SK-N-SH treated with all-trans-retinoic acid at 6 μM for 48 hours (cell line): ENCODE measurements around the gene ERC1.

Source experiments
- ARNTL ChIP-seq: fragments of 450-650 bp; formaldehyde crosslinking; IDR thresholded peaks from 2 replicates; pipeline ENCODE4 v1.5.0; 2020; ENCODE audit warnings: low read depth, mild to moderate bottlenecking, moderate library complexity, borderline replicate concordance
- CSDC2 ChIP-seq: fragments of 250-450 bp; sonication (Bioruptor Pico); IDR thresholded peaks from 2 replicates; pipeline ENCODE4 v1.5.0; 2020; ENCODE audit warnings: mild to moderate bottlenecking, moderate library complexity
- GLIS3 ChIP-seq: fragments of 250-450 bp; sonication (Bioruptor Pico); IDR thresholded peaks from 2 replicates; pipeline ENCODE4 v1.5.0; 2020; ENCODE audit warnings: mild to moderate bottlenecking, moderate library complexity
- OSR1 ChIP-seq: fragments of 250-450 bp; sonication (Bioruptor Pico); IDR thresholded peaks from 2 replicates; pipeline ENCODE4 v1.8.0; 2022; ENCODE audit warnings: moderate library complexity, mild to moderate bottlenecking, inconsistent platforms
- RARB ChIP-seq: fragments of 250-450 bp; sonication (Bioruptor Pico); IDR thresholded peaks from 2 replicates; pipeline ENCODE4 v1.8.0; 2021; ENCODE audit warnings: mild to moderate bottlenecking, moderate library complexity
- TCF4 ChIP-seq: fragments of 250-450 bp; sonication (Bioruptor Pico); IDR thresholded peaks from 2 replicates; pipeline ENCODE4 v1.8.0; 2021; ENCODE audit warnings: mild to moderate bottlenecking, moderate library complexity, borderline replicate concordance
- TOX ChIP-seq: fragments of 250-450 bp; sonication (Bioruptor Pico); IDR thresholded peaks from 2 replicates; pipeline ENCODE4 v1.8.0; 2021; ENCODE audit warnings: mild to moderate bottlenecking, moderate library complexity, borderline replicate concordance
- ZC3H10 ChIP-seq: fragments of 250-450 bp; sonication (Bioruptor Pico); IDR thresholded peaks from 2 replicates; pipeline ENCODE4 v1.5.1; 2021; ENCODE audit warnings: mild to moderate bottlenecking, moderate library complexity
- ZFP30 ChIP-seq: fragments of 450-650 bp; formaldehyde crosslinking; IDR thresholded peaks from 2 replicates; pipeline ENCODE4 v1.5.0; 2022; ENCODE audit warnings: mild to moderate bottlenecking, moderate library complexity
- ZNF70 ChIP-seq: fragments of 450-650 bp; formaldehyde crosslinking; IDR thresholded peaks from 2 replicates; pipeline ENCODE4 v1.5.0; 2020; ENCODE audit warnings: mild to moderate bottlenecking, moderate library complexity
- ZNF8 ChIP-seq: fragments of 450-650 bp; formaldehyde crosslinking; IDR thresholded peaks from 2 replicates; pipeline ENCODE4 v1.5.0; 2020; ENCODE audit warnings: mild to moderate bottlenecking, moderate library complexity
- TF ChIP-seq, protein P1 (sequence below): fragments of 250-450 bp; sonication (Bioruptor Pico); IDR thresholded peaks from 2 replicates; pipeline ENCODE4 v1.8.0; 2020; ENCODE audit warnings: mild to moderate bottlenecking, moderate library complexity, borderline replicate concordance
- TF ChIP-seq, protein P2 (sequence below): fragments of 250-450 bp; sonication (Bioruptor Pico); IDR thresholded peaks from 2 replicates; pipeline ENCODE4 v1.5.1; 2020; ENCODE audit warnings: low read depth, mild to moderate bottlenecking, moderate library complexity
- TF ChIP-seq, protein P3 (sequence below): fragments of 250-450 bp; sonication (Bioruptor Pico); IDR thresholded peaks from 2 replicates; pipeline ENCODE4 v1.5.0; 2020; ENCODE audit warnings: mild to moderate bottlenecking, moderate library complexity

DNA sequence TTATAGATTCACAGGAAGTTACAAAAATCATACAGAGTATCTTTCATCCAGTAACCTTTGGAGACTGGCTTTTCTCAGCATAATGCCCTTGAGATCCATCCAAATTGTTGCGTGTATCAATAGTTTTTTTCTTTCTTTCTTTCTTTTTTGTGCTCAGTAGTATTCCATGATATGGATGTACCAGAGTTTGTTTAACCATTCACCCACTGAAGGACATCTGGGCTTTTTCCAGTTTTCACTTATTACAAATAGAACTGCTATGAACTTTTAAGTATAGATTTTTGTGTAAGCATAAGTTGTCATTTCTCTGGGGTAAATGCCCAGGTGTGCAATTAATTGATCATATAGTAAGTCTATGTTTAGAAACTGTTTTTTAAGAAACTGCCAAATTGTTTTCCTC is 524.0 kb downstream of the ERC1 start:
- no peak for TF ChIP-seq RARB (CRISPR knock-in tag)
- no peak for TF ChIP-seq CSDC2 (CRISPR knock-in tag)
- TF ChIP-seq TCF4 (CRISPR knock-in tag), result no peak
- TF ChIP-seq OSR1, result no peak
- TF ChIP-seq, protein P1, sequence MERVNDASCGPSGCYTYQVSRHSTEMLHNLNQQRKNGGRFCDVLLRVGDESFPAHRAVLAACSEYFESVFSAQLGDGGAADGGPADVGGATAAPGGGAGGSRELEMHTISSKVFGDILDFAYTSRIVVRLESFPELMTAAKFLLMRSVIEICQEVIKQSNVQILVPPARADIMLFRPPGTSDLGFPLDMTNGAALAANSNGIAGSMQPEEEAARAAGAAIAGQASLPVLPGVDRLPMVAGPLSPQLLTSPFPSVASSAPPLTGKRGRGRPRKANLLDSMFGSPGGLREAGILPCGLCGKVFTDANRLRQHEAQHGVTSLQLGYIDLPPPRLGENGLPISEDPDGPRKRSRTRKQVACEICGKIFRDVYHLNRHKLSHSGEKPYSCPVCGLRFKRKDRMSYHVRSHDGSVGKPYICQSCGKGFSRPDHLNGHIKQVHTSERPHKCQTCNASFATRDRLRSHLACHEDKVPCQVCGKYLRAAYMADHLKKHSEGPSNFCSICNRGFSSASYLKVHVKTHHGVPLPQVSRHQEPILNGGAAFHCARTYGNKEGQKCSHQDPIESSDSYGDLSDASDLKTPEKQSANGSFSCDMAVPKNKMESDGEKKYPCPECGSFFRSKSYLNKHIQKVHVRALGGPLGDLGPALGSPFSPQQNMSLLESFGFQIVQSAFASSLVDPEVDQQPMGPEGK (CRISPR knock-in tag), result no peak
- no peak for TF ChIP-seq ZNF70 (CRISPR knock-in tag)
- TF ChIP-seq TOX, result no peak
- TF ChIP-seq, protein P2, sequence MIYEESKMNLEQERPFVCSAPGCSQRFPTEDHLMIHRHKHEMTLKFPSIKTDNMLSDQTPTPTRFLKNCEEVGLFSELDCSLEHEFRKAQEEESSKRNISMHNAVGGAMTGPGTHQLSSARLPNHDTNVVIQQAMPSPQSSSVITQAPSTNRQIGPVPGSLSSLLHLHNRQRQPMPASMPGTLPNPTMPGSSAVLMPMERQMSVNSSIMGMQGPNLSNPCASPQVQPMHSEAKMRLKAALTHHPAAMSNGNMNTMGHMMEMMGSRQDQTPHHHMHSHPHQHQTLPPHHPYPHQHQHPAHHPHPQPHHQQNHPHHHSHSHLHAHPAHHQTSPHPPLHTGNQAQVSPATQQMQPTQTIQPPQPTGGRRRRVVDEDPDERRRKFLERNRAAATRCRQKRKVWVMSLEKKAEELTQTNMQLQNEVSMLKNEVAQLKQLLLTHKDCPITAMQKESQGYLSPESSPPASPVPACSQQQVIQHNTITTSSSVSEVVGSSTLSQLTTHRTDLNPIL (CRISPR knock-in tag), result no peak
- TF ChIP-seq ZC3H10 (CRISPR knock-in tag), result no peak
- peak; percentile 91 for TF ChIP-seq ZNF8 (CRISPR knock-in tag)
- TF ChIP-seq ARNTL, result no peak
- no peak for TF ChIP-seq ZFP30 (CRISPR knock-in tag)
- TF ChIP-seq, protein P3, sequence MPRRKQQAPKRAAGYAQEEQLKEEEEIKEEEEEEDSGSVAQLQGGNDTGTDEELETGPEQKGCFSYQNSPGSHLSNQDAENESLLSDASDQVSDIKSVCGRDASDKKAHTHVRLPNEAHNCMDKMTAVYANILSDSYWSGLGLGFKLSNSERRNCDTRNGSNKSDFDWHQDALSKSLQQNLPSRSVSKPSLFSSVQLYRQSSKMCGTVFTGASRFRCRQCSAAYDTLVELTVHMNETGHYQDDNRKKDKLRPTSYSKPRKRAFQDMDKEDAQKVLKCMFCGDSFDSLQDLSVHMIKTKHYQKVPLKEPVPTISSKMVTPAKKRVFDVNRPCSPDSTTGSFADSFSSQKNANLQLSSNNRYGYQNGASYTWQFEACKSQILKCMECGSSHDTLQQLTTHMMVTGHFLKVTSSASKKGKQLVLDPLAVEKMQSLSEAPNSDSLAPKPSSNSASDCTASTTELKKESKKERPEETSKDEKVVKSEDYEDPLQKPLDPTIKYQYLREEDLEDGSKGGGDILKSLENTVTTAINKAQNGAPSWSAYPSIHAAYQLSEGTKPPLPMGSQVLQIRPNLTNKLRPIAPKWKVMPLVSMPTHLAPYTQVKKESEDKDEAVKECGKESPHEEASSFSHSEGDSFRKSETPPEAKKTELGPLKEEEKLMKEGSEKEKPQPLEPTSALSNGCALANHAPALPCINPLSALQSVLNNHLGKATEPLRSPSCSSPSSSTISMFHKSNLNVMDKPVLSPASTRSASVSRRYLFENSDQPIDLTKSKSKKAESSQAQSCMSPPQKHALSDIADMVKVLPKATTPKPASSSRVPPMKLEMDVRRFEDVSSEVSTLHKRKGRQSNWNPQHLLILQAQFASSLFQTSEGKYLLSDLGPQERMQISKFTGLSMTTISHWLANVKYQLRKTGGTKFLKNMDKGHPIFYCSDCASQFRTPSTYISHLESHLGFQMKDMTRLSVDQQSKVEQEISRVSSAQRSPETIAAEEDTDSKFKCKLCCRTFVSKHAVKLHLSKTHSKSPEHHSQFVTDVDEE (CRISPR knock-in tag), result no peak
- TF ChIP-seq GLIS3, result no peak
